ENCODE data around the gene ROBO2.
A peak's percentile ranks its signal among the peaks of the same experiment; 100 is the strongest.

ROBO2 gene

GRCh38 chr3:77190374-77190773 lies 150.5 kb downstream of the ROBO2 start:
- peak; percentile 46 for DNase-seq (ENCODE audit: low read depth)
- H3K4me3 ChIP-seq (ENCODE audit: low read depth, low read length), result no peak overlapping the region
- no peak for TF ChIP-seq CTCF (conservative IDR thresholded peaks at IDR 0.05; ENCODE audit: low read depth, low read length)

- no peak overlapping the region for H3K4me3 ChIP-seq (ENCODE audit: low read depth, low read length)
- no peak for DNase-seq (ENCODE audit: low read depth)
- TF ChIP-seq CTCF (conservative IDR thresholded peaks at IDR 0.05; ENCODE audit: low read depth, low read length), result no peak
Measured at GRCh38 chr3:77191014-77191413, 151.1 kb downstream of the ROBO2 start.

GRCh38 chr3:77191640-77192039 lies 151.7 kb downstream of the ROBO2 start:
- H3K4me3 ChIP-seq (ENCODE audit: low read depth, low read length), result no peak overlapping the region
- DNase-seq (ENCODE audit: low read depth), result no peak
- TF ChIP-seq CTCF (conservative IDR thresholded peaks at IDR 0.05; ENCODE audit: low read depth, low read length), result no peak

- no peak for DNase-seq (ENCODE audit: low read depth)
- no peak overlapping the region for H3K4me3 ChIP-seq (ENCODE audit: low read depth, low read length)
- TF ChIP-seq CTCF (conservative IDR thresholded peaks at IDR 0.05; ENCODE audit: low read depth, low read length), result no peak
Measured at GRCh38 chr3:77195766-77196545, 156.1 kb downstream of the ROBO2 start.

GRCh38 chr3:77197408-77197807 lies 157.5 kb downstream of the ROBO2 start:
- H3K4me3 ChIP-seq (ENCODE audit: low read depth, low read length), result no peak overlapping the region
- no peak for DNase-seq (ENCODE audit: low read depth)
- TF ChIP-seq CTCF (conservative IDR thresholded peaks at IDR 0.05; ENCODE audit: low read depth, low read length), result no peak

GRCh38 chr3:77203851-77204250 lies 164.0 kb downstream of the ROBO2 start:
- TF ChIP-seq CTCF (conservative IDR thresholded peaks at IDR 0.05; ENCODE audit: low read depth, low read length), result no peak
- DNase-seq (ENCODE audit: low read depth), result peak; percentile 4
- H3K4me3 ChIP-seq (ENCODE audit: low read depth, low read length), result no peak overlapping the region

GRCh38 chr3:77204788-77205187 lies 164.9 kb downstream of the ROBO2 start:
- TF ChIP-seq CTCF (conservative IDR thresholded peaks at IDR 0.05; ENCODE audit: low read depth, low read length), result no peak
- H3K4me3 ChIP-seq (ENCODE audit: low read depth, low read length), result no peak overlapping the region
- DNase-seq (ENCODE audit: low read depth), result no peak

All from choroid plexus epithelial cell (primary cell).